ENCODE data around the gene BCO2.

Gene BCO2

DNA sequence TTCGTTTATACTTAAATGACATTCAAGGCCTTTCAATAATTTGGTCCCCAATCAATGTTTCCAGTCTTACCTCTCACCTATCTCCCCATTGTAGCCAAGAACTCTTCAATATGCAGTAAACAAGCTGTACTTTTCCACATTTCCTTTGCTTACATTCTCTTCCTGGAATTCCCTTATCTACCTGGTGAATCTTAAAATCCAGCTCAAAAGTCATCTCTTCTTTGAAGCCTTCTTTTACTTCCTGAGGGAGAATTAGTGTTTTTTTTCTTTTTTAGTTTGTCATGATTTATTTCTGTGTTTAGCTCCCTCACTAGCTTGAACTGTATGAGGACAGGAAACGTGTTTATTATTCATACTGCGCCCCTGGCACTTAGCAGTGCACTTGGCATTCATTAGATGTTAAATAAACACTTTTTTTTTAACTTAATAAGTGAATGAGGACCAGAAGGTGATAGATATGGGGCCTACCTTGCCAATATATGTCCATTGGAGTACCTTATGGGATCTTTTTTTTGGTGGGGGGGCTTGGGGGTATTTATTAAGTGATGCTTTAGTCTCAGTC is 46.0 kb downstream of the BCO2 start:
- TF ChIP-seq, protein P1, sequence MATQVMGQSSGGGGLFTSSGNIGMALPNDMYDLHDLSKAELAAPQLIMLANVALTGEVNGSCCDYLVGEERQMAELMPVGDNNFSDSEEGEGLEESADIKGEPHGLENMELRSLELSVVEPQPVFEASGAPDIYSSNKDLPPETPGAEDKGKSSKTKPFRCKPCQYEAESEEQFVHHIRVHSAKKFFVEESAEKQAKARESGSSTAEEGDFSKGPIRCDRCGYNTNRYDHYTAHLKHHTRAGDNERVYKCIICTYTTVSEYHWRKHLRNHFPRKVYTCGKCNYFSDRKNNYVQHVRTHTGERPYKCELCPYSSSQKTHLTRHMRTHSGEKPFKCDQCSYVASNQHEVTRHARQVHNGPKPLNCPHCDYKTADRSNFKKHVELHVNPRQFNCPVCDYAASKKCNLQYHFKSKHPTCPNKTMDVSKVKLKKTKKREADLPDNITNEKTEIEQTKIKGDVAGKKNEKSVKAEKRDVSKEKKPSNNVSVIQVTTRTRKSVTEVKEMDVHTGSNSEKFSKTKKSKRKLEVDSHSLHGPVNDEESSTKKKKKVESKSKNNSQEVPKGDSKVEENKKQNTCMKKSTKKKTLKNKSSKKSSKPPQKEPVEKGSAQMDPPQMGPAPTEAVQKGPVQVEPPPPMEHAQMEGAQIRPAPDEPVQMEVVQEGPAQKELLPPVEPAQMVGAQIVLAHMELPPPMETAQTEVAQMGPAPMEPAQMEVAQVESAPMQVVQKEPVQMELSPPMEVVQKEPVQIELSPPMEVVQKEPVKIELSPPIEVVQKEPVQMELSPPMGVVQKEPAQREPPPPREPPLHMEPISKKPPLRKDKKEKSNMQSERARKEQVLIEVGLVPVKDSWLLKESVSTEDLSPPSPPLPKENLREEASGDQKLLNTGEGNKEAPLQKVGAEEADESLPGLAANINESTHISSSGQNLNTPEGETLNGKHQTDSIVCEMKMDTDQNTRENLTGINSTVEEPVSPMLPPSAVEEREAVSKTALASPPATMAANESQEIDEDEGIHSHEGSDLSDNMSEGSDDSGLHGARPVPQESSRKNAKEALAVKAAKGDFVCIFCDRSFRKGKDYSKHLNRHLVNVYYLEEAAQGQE (IDR thresholded peaks at IDR 0.05; ENCODE audit: insufficient read depth in 1 of 2, low read depth in 2 of 2, low read length in 2 of 2), result no peak
- TF ChIP-seq FOXP2 (optimal IDR thresholded peaks at IDR 0.05; ENCODE audit: borderline replicate concordance, extremely low read depth, extremely low read length, insufficient read depth) (no peak), POLR2AphosphoS5 (IDR thresholded peaks at IDR 0.05; ENCODE audit: low read depth, low read length) (no peak), TAF1 (IDR thresholded peaks at IDR 0.05; ENCODE audit: borderline replicate concordance, insufficient read depth, low read length) (no peak), SIN3A (IDR thresholded peaks at IDR 0.05; ENCODE audit: borderline replicate concordance, insufficient read depth, low read length) (no peak)

DNA sequence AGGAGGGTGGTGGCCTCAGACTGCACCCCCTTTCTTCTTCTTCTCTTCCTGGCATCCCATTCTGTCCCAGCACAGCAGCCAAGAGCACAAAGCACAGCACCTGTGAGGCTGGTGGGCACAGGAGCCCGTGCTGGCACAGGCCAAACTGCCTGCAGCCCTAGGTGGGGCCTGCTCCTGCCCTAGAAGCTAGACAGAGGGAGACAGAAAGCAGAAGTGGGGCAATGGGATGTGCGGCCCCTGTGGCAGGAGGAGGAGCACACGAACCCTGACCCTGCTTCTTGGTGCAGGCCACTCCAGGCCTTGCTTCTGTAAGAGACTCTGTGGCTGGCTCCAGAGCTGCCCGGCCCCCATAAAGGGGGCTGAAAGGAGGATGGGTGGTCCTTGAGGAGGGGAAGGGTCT is 47.0 kb downstream of the BCO2 start:
- TF ChIP-seq POLR2AphosphoS5 (IDR thresholded peaks at IDR 0.05; ENCODE audit: low read depth, low read length) (no peak), SIN3A (IDR thresholded peaks at IDR 0.05; ENCODE audit: borderline replicate concordance, insufficient read depth, low read length) (no peak), TAF1 (IDR thresholded peaks at IDR 0.05; ENCODE audit: borderline replicate concordance, insufficient read depth, low read length) (no peak), FOXP2 (optimal IDR thresholded peaks at IDR 0.05; ENCODE audit: borderline replicate concordance, extremely low read depth, extremely low read length, insufficient read depth) (no peak)
- TF ChIP-seq, protein P1 (IDR thresholded peaks at IDR 0.05; ENCODE audit: insufficient read depth in 1 of 2, low read depth in 2 of 2, low read length in 2 of 2), result no peak

DNA sequence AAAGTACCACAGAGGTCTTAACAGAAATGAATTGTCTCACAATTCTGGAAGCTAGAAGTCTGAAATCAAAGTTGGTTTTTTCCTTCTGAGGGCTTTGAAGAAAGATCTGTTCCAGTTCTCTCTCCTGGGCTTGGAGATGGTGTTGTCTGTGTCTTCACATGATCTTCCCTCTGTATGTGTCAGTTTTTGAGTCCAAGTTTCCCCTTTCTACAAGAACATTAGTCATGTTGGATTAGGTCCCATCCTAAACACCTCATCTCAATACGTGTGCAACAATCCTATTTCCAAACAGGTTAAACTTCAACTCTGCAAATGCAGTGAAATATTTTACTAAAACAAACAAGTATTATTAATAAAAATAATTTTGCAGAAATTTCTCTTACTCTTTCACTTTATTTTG is 47.8 kb downstream of the BCO2 start:
- TF ChIP-seq FOXP2 (optimal IDR thresholded peaks at IDR 0.05; ENCODE audit: borderline replicate concordance, extremely low read depth, extremely low read length, insufficient read depth) (no peak), TAF1 (IDR thresholded peaks at IDR 0.05; ENCODE audit: borderline replicate concordance, insufficient read depth, low read length) (no peak), SIN3A (IDR thresholded peaks at IDR 0.05; ENCODE audit: borderline replicate concordance, insufficient read depth, low read length) (no peak), POLR2AphosphoS5 (IDR thresholded peaks at IDR 0.05; ENCODE audit: low read depth, low read length) (no peak)
- TF ChIP-seq, protein P1 (IDR thresholded peaks at IDR 0.05; ENCODE audit: insufficient read depth in 1 of 2, low read depth in 2 of 2, low read length in 2 of 2), result no peak

DNA sequence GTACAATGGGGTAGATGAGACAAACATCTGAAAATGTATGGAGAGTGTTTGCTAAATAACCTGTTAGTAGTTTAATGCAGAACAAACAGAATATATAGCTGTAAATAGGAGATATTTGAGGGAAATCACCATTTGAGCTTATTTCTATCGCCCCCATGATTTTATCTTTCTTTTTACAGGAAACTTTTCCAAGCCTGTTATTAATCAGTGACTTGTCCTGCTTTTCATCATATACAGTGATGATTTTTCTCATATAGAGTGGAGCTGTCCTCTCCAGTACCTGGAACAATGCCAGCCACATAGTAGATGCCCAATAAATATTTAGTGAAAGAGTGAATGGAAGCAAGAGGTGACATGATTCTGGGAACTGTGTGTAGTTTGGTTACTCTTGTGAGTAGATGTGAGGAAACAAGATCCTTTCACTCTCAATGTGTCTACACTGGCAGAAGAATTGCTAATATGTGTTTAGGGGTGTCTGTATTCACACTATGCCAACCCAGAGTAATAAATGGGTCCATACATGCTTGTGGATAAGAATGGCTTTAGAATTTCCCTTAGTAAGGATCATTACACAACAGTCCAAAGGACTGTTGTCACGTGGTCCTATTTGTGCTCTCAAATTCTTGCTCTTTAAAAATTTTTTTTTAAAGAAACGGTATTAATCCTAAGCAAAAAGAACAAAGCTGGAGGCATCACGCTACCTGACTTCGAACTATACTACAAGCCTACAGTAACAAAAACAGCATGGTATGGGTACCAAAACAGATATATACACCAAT is 48.6 kb downstream of the BCO2 start:
- no peak for TF ChIP-seq FOXP2 (optimal IDR thresholded peaks at IDR 0.05; ENCODE audit: borderline replicate concordance, extremely low read depth, extremely low read length, insufficient read depth)
- TF ChIP-seq, protein P1 (IDR thresholded peaks at IDR 0.05; ENCODE audit: insufficient read depth in 1 of 2, low read depth in 2 of 2, low read length in 2 of 2), result no peak
- no peak for TF ChIP-seq TAF1 (IDR thresholded peaks at IDR 0.05; ENCODE audit: borderline replicate concordance, insufficient read depth, low read length)
- no peak for TF ChIP-seq SIN3A (IDR thresholded peaks at IDR 0.05; ENCODE audit: borderline replicate concordance, insufficient read depth, low read length)
- no peak for TF ChIP-seq POLR2AphosphoS5 (IDR thresholded peaks at IDR 0.05; ENCODE audit: low read depth, low read length)

All from PFSK-1 (cell line).